ENCODE measurements around the gene SESN3.
A peak's percentile ranks its signal among the peaks of the same experiment; 100 is the strongest.
"Not testable (repeated sequence)": the region's sequence is repeated elsewhere in the genome, so short reads cannot be mapped to it uniquely, and the experiment has no call there.

Gene SESN3

GRCh38 chr11:95251896-95252295, 20.9 kb upstream of the SESN3 start:
- not testable (repeated sequence) for DNase-seq

DNA sequence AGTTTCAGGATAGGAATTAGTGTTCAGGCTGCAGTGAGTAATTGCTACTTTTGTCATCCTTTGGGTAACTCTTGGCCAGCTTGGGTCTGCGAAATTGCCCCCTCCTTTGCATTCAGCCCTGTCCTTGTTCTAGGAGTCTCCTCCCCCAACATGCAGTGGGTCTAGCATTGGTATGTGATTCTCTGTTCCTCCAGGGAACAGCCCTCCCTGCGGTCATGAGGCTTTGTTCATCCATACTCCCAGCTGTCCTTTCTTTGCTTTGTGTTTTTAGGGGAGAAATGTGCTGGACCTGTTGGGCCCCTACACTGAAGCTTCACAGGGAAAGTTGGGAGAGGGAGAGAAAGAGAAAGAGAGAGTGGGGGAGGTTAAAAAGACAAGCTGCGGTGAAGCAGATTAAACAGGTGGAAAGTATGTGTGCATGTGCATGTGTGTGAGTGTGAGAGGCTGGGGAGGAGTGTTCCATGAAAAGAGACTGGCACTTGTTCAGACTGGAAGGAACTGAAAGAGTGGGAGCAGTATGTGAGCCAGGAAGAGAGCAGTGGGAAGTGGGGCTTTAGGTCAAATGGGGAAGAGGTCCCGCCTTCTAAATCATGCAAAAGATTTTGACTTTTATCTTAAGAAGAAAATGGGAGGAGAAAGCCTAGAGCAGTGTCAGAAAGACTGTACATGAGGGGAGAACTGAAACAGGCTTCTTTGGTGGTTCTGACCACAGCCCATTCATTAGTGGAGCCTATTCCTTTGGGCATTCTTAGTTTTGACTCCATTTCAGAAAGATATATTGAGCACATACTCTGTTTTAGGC, 17.9 kb upstream of the SESN3 start:
- no peak for DNase-seq

GRCh38 chr11:95247883-95248282, 16.9 kb upstream of the SESN3 start:
- DNase-seq, result no peak

DNA sequence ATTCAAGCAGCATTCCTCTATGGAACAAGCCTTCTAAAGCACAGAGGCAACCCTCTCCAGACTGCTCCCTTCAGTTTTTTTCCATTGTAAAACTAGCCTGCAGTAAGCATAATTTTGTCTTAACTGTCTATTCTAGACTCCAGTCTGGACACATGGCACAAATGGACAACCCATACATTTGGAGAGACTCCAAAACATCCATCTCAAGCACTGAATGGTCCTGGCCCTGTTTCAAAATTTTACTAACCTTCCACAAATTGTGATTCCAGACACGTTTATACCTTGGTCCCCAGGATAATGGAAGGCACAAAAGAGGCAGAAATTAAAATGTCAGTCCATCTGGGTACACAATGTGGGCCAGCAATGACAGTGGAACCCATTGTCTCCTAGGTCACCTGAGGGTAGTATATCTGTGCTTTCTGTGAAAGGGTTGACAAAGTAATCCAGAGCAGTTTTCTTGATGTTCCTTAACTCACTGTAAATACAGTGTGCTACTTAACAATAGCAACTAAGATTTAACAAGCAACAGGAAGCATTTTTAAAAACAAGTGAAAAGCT, 16.2 kb upstream of the SESN3 start:
- DNase-seq, result no peak

DNA sequence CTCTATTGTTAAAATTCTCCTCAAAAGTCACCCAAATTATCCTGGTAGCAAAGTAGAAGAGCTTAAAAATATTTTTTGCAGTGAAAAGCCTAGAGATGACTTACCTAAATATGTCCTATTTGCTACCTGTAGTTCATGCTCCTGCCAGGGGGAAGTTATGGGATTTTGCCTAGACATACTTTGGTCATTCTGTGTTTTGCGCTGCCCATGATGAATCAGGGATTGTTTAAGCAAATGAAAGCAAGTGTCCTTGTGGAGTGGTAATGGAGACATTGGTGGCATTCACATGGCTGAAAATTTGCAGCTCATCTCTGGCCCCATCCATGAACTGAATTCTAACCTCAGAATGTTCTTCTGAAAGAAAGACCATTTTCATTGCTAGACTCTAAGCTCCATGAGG, 14.6 kb upstream of the SESN3 start:
- no peak for DNase-seq

- DNase-seq, result no peak
Measured at GRCh38 chr11:95245038-95245437, 14.0 kb upstream of the SESN3 start.

DNA sequence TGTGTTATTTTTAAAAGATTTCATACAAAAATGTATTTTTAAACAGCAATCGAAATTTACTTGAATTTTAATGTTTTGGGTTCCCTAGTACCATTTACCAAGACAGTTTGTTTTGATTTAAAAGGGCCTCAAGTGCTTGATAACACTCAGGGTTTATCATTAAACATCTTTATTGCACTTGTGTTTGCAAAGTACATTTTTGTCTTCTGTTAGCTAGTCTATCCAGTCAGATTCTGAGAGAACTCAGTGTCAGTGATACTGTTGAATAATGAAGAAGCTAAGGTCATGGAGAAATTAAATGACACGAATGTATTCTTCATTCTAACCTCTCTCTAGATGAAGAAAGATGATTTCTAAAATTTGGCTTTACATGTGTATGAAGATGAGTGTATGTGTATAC, 12.7 kb upstream of the SESN3 start:
- DNase-seq, result no peak

GRCh38 chr11:95242845-95243605, 12.0 kb upstream of the SESN3 start:
- no peak for DNase-seq

DNA sequence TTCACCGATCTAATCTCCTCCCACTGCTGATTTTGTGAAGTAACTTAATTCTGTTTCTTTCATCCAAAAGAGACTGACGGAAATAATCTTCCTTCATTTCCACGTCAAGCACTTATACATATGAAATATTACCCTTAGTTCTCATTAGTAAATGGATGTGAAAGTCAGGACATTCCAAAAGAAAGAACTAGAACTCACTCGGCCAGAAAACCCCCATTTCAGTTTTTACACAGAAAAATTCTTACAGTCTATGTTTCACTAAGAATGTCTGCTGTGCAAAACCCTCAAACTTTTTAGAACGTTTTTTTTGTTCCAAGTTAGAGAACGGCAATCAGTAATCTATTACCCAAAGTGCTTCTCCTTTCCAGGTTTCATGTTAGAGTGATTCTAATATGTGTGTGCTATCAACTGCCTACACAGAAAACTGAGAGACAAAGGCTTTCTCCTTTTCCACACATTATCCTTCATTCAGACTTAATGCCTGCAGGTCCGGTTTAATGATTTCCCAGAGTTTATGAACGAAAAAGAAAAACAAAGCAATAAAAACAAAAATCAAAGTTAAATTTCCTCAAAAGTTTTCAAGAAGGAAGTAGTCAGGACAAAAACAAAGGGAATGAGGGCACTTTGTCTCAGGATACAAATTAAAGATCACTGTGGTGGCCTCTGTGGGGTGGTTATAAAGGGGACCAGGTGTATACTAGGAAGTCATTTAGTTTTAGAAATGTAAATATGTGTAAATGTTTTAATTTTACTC, 11.3 kb upstream of the SESN3 start:
- DNase-seq, result no peak

GRCh38 chr11:95241681-95242081, 10.7 kb upstream of the SESN3 start:
- no peak for DNase-seq

DNA sequence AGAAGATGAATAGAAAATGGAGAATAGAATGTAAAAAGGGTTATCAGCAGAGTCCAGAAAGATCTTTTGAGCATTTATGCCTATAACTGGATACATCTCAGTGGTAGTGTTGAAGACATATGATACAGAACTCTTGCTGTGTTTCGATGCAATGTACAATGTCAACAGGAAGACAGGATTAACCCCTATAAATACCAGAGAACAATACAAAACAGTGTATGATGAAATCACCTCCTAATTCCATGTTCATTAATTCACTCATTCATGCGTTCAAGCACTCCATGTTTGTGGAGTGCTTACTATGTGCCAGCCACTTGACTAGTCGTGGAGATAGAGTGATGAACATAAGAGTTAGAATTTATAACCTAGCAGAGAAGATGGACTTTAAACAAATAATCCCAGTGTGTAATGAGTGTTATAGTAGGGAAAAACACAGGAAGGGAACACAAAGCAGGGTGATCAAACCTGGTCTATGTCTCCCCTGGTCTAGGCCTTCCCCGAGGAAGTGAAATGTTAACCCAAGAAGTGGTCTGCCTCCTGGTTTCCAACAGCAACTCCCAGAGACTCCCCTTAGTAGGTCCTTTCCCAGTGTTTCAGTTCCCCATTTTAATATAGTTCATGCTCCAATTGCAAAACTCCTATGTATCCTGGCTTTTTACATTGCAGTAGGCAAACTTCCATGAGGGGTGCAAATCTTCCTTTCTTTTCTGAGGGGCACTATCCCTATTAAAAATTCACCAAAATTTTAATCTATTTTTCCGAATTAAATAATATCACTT, 9.1 kb upstream of the SESN3 start:
- no peak for DNase-seq

GRCh38 chr11:95232666-95233065, 1.7 kb upstream of the SESN3 start:
- DNase-seq, result no peak

GRCh38 chr11:95231881-95232605, 1.0 kb upstream of the SESN3 start:
- no peak for DNase-seq

GRCh38 chr11:95230810-95231126, 234 bp downstream of the SESN3 start:
- no peak for DNase-seq

DNA sequence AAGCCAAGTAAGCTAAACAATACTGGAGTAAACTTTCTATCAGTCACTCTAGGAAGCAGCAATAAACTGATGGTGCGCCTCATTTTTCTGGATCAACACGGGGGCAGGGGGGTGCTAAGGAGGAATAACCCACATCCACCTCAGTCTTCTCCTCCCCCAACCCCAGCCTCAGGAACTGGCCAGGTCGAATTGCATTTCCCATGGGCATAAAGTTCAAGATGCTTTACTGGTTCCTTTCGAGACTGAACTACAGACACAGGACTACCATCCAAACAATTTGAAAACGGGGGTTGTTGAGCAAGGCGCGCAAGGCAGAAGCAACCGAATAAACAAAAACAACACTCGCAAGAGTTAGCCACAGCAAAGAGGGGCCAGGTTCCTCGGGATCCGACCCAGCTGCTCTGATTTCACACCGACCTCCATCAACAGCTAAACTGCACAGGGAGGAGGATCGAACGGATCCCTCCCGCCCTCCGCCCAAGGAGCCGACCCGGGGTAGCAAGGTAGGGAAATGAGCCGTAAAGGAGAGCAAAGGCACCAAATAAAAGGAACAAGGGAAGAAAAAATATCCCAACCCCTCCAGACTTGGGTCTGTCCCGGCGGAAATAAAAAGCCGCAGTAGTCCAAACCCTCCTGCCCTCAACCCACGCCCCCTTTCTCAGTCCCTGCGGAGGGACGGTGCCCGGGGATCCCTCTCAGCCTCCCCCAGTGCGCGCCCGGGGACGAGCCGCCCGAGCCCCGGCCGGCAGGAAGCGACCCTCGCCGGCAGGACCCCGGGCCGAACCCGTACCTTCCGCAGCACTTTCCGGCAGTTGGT, 801 bp downstream of the SESN3 start:
- DNase-seq, result peak; percentile 6

DNA sequence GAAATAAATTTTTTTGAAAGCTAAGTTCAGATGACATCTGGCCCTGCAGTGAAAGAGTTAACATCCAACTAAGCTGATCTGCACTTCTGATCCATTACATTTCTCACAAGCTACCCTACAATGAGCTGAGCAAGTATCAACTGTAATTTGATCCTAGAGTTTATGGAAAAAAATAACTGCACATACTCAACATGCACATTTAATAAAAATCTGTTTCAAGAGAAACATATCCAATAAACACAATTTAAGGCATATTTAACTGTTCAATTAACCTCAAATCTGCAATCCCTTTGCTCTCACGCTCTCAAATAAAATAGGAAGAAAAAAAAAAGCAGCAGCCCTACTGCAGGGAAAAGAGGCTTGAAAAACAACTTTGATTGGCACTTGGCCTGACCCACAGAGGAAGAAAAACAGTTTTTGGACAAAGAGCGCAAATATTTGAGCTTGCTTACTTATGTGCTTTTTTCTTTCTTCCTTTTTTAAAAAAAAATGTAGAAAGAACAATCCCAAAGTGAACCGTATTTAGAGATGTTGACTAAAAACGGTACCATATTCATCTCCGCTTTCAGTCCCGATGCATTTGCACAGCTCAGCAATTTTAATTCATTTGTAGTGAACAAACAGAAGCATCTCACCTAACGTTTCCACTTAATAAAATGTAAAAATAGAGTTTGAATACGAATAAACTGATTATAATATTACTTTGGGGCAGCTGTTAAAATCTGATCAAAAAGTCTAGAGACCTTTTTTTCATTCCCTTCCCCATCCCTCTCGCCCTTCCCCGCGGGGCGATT, 1.6 kb downstream of the SESN3 start:
- DNase-seq, result peak; percentile 31

- no peak for DNase-seq
Measured at GRCh38 chr11:95228081-95228749, 2.8 kb downstream of the SESN3 start.

DNA sequence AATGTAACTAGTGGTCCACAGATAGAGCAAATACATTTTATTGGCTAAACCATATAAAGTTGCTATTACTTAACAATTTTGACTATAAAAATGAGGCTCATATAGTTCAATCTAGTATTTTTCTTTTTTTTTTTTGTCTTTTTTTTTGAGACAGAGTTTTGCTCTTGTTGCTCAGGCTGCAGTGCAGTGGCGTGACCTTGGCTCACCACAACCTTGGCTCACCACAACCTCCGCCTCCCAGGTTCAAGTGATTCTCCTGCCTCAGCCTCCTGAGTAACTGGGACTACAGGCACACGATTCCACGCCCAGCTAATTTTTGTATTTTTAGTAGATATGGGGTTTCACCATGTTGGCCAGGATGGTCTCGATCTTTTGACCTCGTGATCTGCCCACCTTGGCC, 3.9 kb downstream of the SESN3 start:
- DNase-seq, result not testable (repeated sequence)

DNA sequence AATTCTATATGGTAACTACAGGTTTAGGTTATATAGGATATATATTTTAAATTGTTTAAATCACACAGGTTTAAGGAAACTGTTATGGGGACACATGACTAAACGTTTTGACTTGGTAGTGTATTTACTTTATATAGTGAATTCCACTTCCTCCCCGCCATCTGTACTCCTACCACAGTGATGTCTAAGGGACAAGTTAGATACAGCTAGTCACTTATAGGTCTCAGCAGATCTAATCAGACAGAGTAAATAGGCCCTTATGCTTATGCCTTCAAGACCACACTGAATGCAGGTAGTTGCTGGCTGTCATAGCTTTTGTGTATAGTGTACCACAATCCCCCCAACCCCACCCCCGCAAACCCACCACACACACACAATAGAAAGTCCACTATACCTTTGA, 8.2 kb downstream of the SESN3 start:
- no peak for DNase-seq

- DNase-seq, result no peak
Measured at GRCh38 chr11:95219599-95219998, 11.4 kb downstream of the SESN3 start.
